CD4-positive, alpha-beta T cell treated with Interleukin-4 for 1 hour (primary cell): Measurements from ENCODE around the gene P3H3.

Source experiments
- DNase-seq, 2 donors: peaks; one replicate each; pipeline ENCODE4 v3.0.0-alpha.2; 2020 to 2022

Gene P3H3

GRCh38 chr12:6828781-6829535, 751 bp downstream of the P3H3 start:
- peak; percentile 28 to 33 for DNase-seq

GRCh38 chr12:6829536-6830220, 1.5 kb downstream of the P3H3 start:
- no peak for DNase-seq

- no peak for DNase-seq
Observed at GRCh38 chr12:6830286-6830890, 2.2 kb downstream of the P3H3 start.

- no peak for DNase-seq
Observed at GRCh38 chr12:6830999-6831398, 2.8 kb downstream of the P3H3 start.

- DNase-seq = no peak
Observed at GRCh38 chr12:6831450-6831995, 3.3 kb downstream of the P3H3 start.

- DNase-seq = no peak
Observed at GRCh38 chr12:6832125-6832524, 3.9 kb downstream of the P3H3 start.

GRCh38 chr12:6833189-6833890, 5.1 kb downstream of the P3H3 start:
- DNase-seq = no peak

- no peak for DNase-seq
Observed at GRCh38 chr12:6834254-6834653, 6.0 kb downstream of the P3H3 start.

- no peak for DNase-seq
Observed at GRCh38 chr12:6834873-6835272, 6.7 kb downstream of the P3H3 start.

GRCh38 chr12:6836851-6837250, 8.6 kb downstream of the P3H3 start:
- no peak for DNase-seq

GRCh38 chr12:6837370-6838060, 9.3 kb downstream of the P3H3 start:
- DNase-seq = no peak

GRCh38 chr12:6838854-6839253, 10.6 kb downstream of the P3H3 start:
- DNase-seq = no peak

GRCh38 chr12:6839482-6840201, 11.4 kb downstream of the P3H3 start:
- DNase-seq = peak in 1 of 2 donors; percentile 17

- DNase-seq = no peak
Observed at GRCh38 chr12:6840330-6840729, 12.1 kb downstream of the P3H3 start.

- DNase-seq = no peak
Observed at GRCh38 chr12:6840761-6841515, 12.7 kb downstream of the P3H3 start, which contains the start of gene GNB3. Gene GNB3 (plus strand): TSS chr12:6840925. CDS start chr12:6841288, 363 bp downstream.

- no peak for DNase-seq
Observed at GRCh38 chr12:6842075-6842474, 13.9 kb downstream of the P3H3 start.

- DNase-seq = no peak
Observed at GRCh38 chr12:6843118-6843902, 15.1 kb downstream of the P3H3 start.

GRCh38 chr12:6845395-6845794, 17.2 kb downstream of the P3H3 start:
- no peak for DNase-seq

- no peak for DNase-seq
Observed at GRCh38 chr12:6846316-6846869, 18.2 kb downstream of the P3H3 start.

- DNase-seq = no peak
Observed at GRCh38 chr12:6847676-6848075, 19.5 kb downstream of the P3H3 start.
